ENCODE measurements around the gene SGK1.

DNA sequence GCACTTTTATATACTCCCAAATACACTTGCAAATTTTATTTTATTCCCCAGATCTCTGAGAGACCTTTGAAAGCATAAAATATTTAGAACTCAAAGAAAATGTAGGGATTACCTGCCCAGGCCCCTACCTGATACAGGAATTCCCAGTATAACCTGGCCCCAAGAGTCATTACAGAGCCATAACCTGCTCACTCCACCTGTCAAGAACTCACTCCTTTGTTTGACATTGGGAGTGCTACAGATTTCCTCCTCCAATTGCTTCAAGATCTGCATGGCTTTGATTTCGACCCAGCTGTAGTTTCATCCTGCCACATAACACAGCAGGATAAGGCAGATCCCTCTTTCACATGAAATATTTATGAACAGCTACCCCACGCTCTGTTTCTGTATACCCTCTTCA, 169.3 kb downstream of the SGK1 start:
- TF ChIP-seq HDGF (IDR thresholded peaks at IDR 0.05; ENCODE audit: borderline replicate concordance) (no peak), BHLHE40 (IDR thresholded peaks at IDR 0.05; ENCODE audit: borderline replicate concordance) (no peak)

All from HEK293T (cell line).